Measurements from ENCODE around the gene FCRLB.
"Not testable (repeated sequence)": the region's sequence is repeated elsewhere in the genome, so short reads cannot be mapped to it uniquely, and the experiment has no call there.

The FCRLB gene

GRCh38 chr1:161720956-161721737, at the start of gene FCRLB:
Gene FCRLB (plus strand): TSS chr1:161721544. CDS start chr1:161722673, 1,129 bp downstream.
- DNase-seq, result no peak

GRCh38 chr1:161673437-161673836, 47.9 kb upstream of the FCRLB start:
- not testable (repeated sequence) for DNase-seq

GRCh38 chr1:161674447-161674846, 46.9 kb upstream of the FCRLB start:
- DNase-seq, result not testable (repeated sequence)

GRCh38 chr1:161674908-161675307, 46.4 kb upstream of the FCRLB start:
- not testable (repeated sequence) for DNase-seq

GRCh38 chr1:161676441-161676840, 44.9 kb upstream of the FCRLB start:
- peak in 1 of 14 donors; percentile 16 for DNase-seq

GRCh38 chr1:161676958-161677689, 44.2 kb upstream of the FCRLB start:
- no peak for DNase-seq

- no peak for DNase-seq
These were observed 42.8 kb upstream of the FCRLB start for GRCh38 chr1:161678500-161678899.

GRCh38 chr1:161681879-161682278, 39.5 kb upstream of the FCRLB start:
- DNase-seq, result no peak

- DNase-seq, result no peak
These were observed 32.4 kb upstream of the FCRLB start for GRCh38 chr1:161688946-161689345.

GRCh38 chr1:161691846-161692245, 29.5 kb upstream of the FCRLB start:
- DNase-seq, result no peak

- not testable (repeated sequence) for DNase-seq
These were observed 28.2 kb upstream of the FCRLB start for GRCh38 chr1:161693020-161693712.

- DNase-seq, result not testable (repeated sequence)
These were observed 23.0 kb upstream of the FCRLB start for GRCh38 chr1:161698302-161698701.

- no peak for DNase-seq
These were observed 19.1 kb upstream of the FCRLB start for GRCh38 chr1:161702250-161702649.

- DNase-seq, result no peak
These were observed 15.8 kb upstream of the FCRLB start for GRCh38 chr1:161705537-161705936.

GRCh38 chr1:161706113-161706481, 15.2 kb upstream of the FCRLB start:
- no peak for DNase-seq

- peak in 1 of 14 donors; percentile 1 for DNase-seq
These were observed 14.6 kb upstream of the FCRLB start, which contains the start of gene FCRLA for GRCh38 chr1:161706482-161707347. Gene FCRLA (plus strand): TSS chr1:161707229. CDS start chr1:161707265, 36 bp downstream.

GRCh38 chr1:161707503-161707902, 13.8 kb upstream of the FCRLB start:
- DNase-seq, result no peak

- DNase-seq, result no peak
These were observed 12.0 kb upstream of the FCRLB start for GRCh38 chr1:161709373-161709772.

GRCh38 chr1:161710560-161710959, 10.8 kb upstream of the FCRLB start:
- DNase-seq, result no peak

GRCh38 chr1:161718559-161719324, 2.6 kb upstream of the FCRLB start:
- no peak for DNase-seq

- no peak for DNase-seq
These were observed 2.1 kb upstream of the FCRLB start for GRCh38 chr1:161719325-161719611.

- no peak for DNase-seq
These were observed 922 bp upstream of the FCRLB start for GRCh38 chr1:161720422-161720821.

Measured in C1 segment of cervical spinal cord (tissue), 14 donors.